ENCODE data around the gene NNT. TPM values are rescaled to one million over a fixed set of nuclear protein-coding genes. Genes with fewer than 3 reads are reported as not detected.
A peak's percentile ranks its signal among the peaks of the same experiment; 100 is the strongest.
"Not testable (repeated sequence)": the region's sequence is repeated elsewhere in the genome, so short reads cannot be mapped to it uniquely, and the experiment has no call there.

NNT gene
- total RNA-seq, 2 donors from 2014 or later: 63.2 to 70.6 TPM

- H3K36me3 Mint-ChIP-seq; ATAC-seq; H3K4me3 Mint-ChIP-seq; DNase-seq (ENCODE audit: low spot score); H3K27ac Mint-ChIP-seq; H3K9me3 Mint-ChIP-seq; H3K27me3 Mint-ChIP-seq: not testable (repeated sequence)
- peaks cover 14 to 15% of the 10 kb centered on the region in 2 donors for H3K4me1 Mint-ChIP-seq (ENCODE audit: low read depth in 2 of 2)
These were observed 4.1 kb upstream of the NNT start for GRCh38 chr5:43598927-43599326.

- DNase-seq (ENCODE audit: low spot score) (no peak), ATAC-seq (no peak)
- peaks cover 7% of the 10 kb centered on the region for H3K36me3 Mint-ChIP-seq
- H3K4me3 Mint-ChIP-seq: peak overlapping the region; percentile 96
- no peaks in the 10 kb centered on the region for H3K9me3 Mint-ChIP-seq
- H3K4me1 Mint-ChIP-seq (ENCODE audit: low read depth in 2 of 2): peaks cover 25 to 34% of the 10 kb centered on the region in 2 donors
- peak overlapping the region; percentile 90 to 95 for H3K27ac Mint-ChIP-seq
- no peaks in the 10 kb centered on the region for H3K27me3 Mint-ChIP-seq
These were observed 1.3 kb upstream of the NNT start for GRCh38 chr5:43601454-43602260.

- peak; percentile 72 for DNase-seq (ENCODE audit: low spot score)
- no peaks in the 10 kb centered on the region for H3K9me3 Mint-ChIP-seq
- H3K4me3 Mint-ChIP-seq: peak overlapping the region; percentile 96
- peak overlapping the region; percentile 90 to 95 for H3K27ac Mint-ChIP-seq
- ATAC-seq: peak; percentile 80 to 81
- peaks cover 7% of the 10 kb centered on the region for H3K36me3 Mint-ChIP-seq
- H3K27me3 Mint-ChIP-seq: no peaks in the 10 kb centered on the region
- peaks cover 36 to 47% of the 10 kb centered on the region in 2 donors for H3K4me1 Mint-ChIP-seq (ENCODE audit: low read depth in 2 of 2)
These were observed 601 bp downstream of the NNT start for GRCh38 chr5:43603344-43604217.

- Mint-ChIP-seq H3K4me3 (peak overlapping the region; percentile 96), H3K27me3 (no peaks in the 10 kb centered on the region), H3K27ac (peak overlapping the region; percentile 90 to 95), H3K9me3 (no peaks in the 10 kb centered on the region), H3K36me3 (peaks cover 7% of the 10 kb centered on the region), H3K4me1 (ENCODE audit: low read depth in 2 of 2) (peaks cover 38 to 54% of the 10 kb centered on the region in 2 donors)
- ATAC-seq (no peak), DNase-seq (ENCODE audit: low spot score) (no peak)
These were observed 1.7 kb downstream of the NNT start for GRCh38 chr5:43604699-43605098.

GRCh38 chr5:43606351-43606750 is 3.4 kb downstream of the NNT start:
- peaks cover 11% of the 10 kb centered on the region for H3K36me3 Mint-ChIP-seq
- H3K9me3 Mint-ChIP-seq: no peaks in the 10 kb centered on the region
- no peak overlapping the region for H3K27ac Mint-ChIP-seq
- DNase-seq (ENCODE audit: low spot score) (no peak), ATAC-seq (no peak)
- H3K27me3 Mint-ChIP-seq: no peaks in the 10 kb centered on the region
- H3K4me3 Mint-ChIP-seq: no peak overlapping the region
- H3K4me1 Mint-ChIP-seq (ENCODE audit: low read depth in 2 of 2): peaks cover 41 to 57% of the 10 kb centered on the region in 2 donors

- Mint-ChIP-seq H3K27ac (peak overlapping the region in 1 of 2 donors; percentile 54), H3K4me3 (no peak overlapping the region)
- ATAC-seq: no peak
These were observed 5.4 kb downstream of the NNT start for GRCh38 chr5:43608406-43608805.

GRCh38 chr5:43609752-43610151 is 6.8 kb downstream of the NNT start:
- H3K4me1 Mint-ChIP-seq (ENCODE audit: low read depth in 2 of 2): peaks cover 27 to 35% of the 10 kb centered on the region in 2 donors
- ATAC-seq: peak in 1 of 2 donors; percentile 43
- H3K4me3 Mint-ChIP-seq: no peak overlapping the region
- DNase-seq (ENCODE audit: low spot score): no peak
- peaks cover 22% of the 10 kb centered on the region for H3K36me3 Mint-ChIP-seq
- H3K9me3 Mint-ChIP-seq: no peaks in the 10 kb centered on the region
- H3K27me3 Mint-ChIP-seq: no peaks in the 10 kb centered on the region
- H3K27ac Mint-ChIP-seq: no peak overlapping the region

More at GRCh38 chr5:43608406-43608805, 5.4 kb downstream of the NNT start:
- Mint-ChIP-seq H3K4me1 (ENCODE audit: low read depth in 2 of 2) (peaks cover 37 to 47% of the 10 kb centered on the region in 2 donors), H3K36me3 (peaks cover 21% of the 10 kb centered on the region), H3K27me3 (no peaks in the 10 kb centered on the region), H3K9me3 (no peaks in the 10 kb centered on the region)
- DNase-seq (ENCODE audit: low spot score): no peak

GRCh38 chr5:43613370-43613769 is 10.4 kb downstream of the NNT start:
- Mint-ChIP-seq H3K36me3 (peaks cover 15% of the 10 kb centered on the region), H3K4me1 (ENCODE audit: low read depth in 2 of 2) (peaks cover 11 to 12% of the 10 kb centered on the region in 2 donors), H3K9me3 (no peaks in the 10 kb centered on the region), H3K27ac (no peak overlapping the region), H3K4me3 (no peak overlapping the region), H3K27me3 (no peaks in the 10 kb centered on the region)
- ATAC-seq (no peak), DNase-seq (ENCODE audit: low spot score) (no peak)

- Mint-ChIP-seq H3K27ac (no peak overlapping the region), H3K36me3 (peaks cover 15% of the 10 kb centered on the region), H3K9me3 (no peaks in the 10 kb centered on the region), H3K4me1 (ENCODE audit: low read depth in 2 of 2) (peaks cover 0 to 13% of the 10 kb centered on the region in 2 donors), H3K4me3 (no peak overlapping the region), H3K27me3 (no peaks in the 10 kb centered on the region)
- no peak for DNase-seq (ENCODE audit: low spot score)
- no peak for ATAC-seq
These were observed 12.6 kb downstream of the NNT start for GRCh38 chr5:43615445-43616184.

GRCh38 chr5:43616535-43616934 is 13.6 kb downstream of the NNT start:
- ATAC-seq: no peak
- Mint-ChIP-seq H3K9me3 (no peaks in the 10 kb centered on the region), H3K4me1 (ENCODE audit: low read depth in 2 of 2) (peaks cover 1 to 9% of the 10 kb centered on the region in 2 donors), H3K27me3 (no peaks in the 10 kb centered on the region), H3K4me3 (no peak overlapping the region), H3K36me3 (peaks cover 15% of the 10 kb centered on the region), H3K27ac (no peak overlapping the region)
- DNase-seq (ENCODE audit: low spot score): no peak

- Mint-ChIP-seq H3K4me1 (ENCODE audit: low read depth in 2 of 2) (peaks cover 13 to 14% of the 10 kb centered on the region in 2 donors), H3K36me3 (peaks cover 14% of the 10 kb centered on the region), H3K27me3 (no peaks in the 10 kb centered on the region), H3K27ac (no peak overlapping the region), H3K9me3 (no peaks in the 10 kb centered on the region), H3K4me3 (no peak overlapping the region)
- ATAC-seq (no peak), DNase-seq (ENCODE audit: low spot score) (no peak)
These were observed 16.4 kb downstream of the NNT start for GRCh38 chr5:43619380-43619779.

- Mint-ChIP-seq H3K27ac (no peak overlapping the region), H3K36me3 (peaks cover 14% of the 10 kb centered on the region), H3K9me3 (no peaks in the 10 kb centered on the region), H3K4me1 (ENCODE audit: low read depth in 2 of 2) (peaks cover 13 to 14% of the 10 kb centered on the region in 2 donors), H3K4me3 (no peak overlapping the region), H3K27me3 (no peaks in the 10 kb centered on the region)
- no peak for DNase-seq (ENCODE audit: low spot score)
- ATAC-seq: no peak
These were observed 16.9 kb downstream of the NNT start for GRCh38 chr5:43619911-43620310.

GRCh38 chr5:43620944-43621505 is 18.0 kb downstream of the NNT start:
- no peak overlapping the region for H3K4me3 Mint-ChIP-seq
- H3K4me1 Mint-ChIP-seq (ENCODE audit: low read depth in 2 of 2): peaks cover 13 to 14% of the 10 kb centered on the region in 2 donors
- H3K9me3 Mint-ChIP-seq: no peaks in the 10 kb centered on the region
- DNase-seq (ENCODE audit: low spot score) (no peak), ATAC-seq (no peak)
- no peaks in the 10 kb centered on the region for H3K27me3 Mint-ChIP-seq
- H3K36me3 Mint-ChIP-seq: peaks cover 14% of the 10 kb centered on the region
- no peak overlapping the region for H3K27ac Mint-ChIP-seq
